ENCODE data around the gene LINS1.

DNA sequence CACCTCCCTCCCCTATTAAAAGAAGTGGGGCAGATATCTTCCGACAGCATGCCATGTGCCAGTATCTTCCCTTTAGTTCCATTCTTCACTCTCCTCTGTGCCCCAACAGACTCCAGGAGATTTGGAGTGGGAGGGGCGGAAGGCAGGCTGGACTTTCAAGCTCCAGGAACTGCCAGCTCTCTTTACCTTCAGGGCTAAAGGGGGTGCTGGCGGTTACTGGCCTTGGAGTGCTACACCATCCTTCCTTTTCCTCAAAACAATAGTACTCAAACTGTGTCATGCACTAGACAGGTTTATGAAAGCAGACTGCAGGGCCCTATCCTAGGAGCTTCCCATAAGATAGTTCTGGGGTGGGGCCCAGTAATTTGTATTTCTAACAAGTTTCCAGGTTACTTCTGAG lies 6.0 kb downstream of the LINS1 start:
- TF ChIP-seq, protein P1, sequence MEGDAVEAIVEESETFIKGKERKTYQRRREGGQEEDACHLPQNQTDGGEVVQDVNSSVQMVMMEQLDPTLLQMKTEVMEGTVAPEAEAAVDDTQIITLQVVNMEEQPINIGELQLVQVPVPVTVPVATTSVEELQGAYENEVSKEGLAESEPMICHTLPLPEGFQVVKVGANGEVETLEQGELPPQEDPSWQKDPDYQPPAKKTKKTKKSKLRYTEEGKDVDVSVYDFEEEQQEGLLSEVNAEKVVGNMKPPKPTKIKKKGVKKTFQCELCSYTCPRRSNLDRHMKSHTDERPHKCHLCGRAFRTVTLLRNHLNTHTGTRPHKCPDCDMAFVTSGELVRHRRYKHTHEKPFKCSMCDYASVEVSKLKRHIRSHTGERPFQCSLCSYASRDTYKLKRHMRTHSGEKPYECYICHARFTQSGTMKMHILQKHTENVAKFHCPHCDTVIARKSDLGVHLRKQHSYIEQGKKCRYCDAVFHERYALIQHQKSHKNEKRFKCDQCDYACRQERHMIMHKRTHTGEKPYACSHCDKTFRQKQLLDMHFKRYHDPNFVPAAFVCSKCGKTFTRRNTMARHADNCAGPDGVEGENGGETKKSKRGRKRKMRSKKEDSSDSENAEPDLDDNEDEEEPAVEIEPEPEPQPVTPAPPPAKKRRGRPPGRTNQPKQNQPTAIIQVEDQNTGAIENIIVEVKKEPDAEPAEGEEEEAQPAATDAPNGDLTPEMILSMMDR (IDR thresholded peaks at IDR 0.05): no peak
- no peak for TF ChIP-seq POLR2AphosphoS5 (IDR thresholded peaks at IDR 0.05; ENCODE audit: low read depth, low read length)
- TF ChIP-seq, protein P2, sequence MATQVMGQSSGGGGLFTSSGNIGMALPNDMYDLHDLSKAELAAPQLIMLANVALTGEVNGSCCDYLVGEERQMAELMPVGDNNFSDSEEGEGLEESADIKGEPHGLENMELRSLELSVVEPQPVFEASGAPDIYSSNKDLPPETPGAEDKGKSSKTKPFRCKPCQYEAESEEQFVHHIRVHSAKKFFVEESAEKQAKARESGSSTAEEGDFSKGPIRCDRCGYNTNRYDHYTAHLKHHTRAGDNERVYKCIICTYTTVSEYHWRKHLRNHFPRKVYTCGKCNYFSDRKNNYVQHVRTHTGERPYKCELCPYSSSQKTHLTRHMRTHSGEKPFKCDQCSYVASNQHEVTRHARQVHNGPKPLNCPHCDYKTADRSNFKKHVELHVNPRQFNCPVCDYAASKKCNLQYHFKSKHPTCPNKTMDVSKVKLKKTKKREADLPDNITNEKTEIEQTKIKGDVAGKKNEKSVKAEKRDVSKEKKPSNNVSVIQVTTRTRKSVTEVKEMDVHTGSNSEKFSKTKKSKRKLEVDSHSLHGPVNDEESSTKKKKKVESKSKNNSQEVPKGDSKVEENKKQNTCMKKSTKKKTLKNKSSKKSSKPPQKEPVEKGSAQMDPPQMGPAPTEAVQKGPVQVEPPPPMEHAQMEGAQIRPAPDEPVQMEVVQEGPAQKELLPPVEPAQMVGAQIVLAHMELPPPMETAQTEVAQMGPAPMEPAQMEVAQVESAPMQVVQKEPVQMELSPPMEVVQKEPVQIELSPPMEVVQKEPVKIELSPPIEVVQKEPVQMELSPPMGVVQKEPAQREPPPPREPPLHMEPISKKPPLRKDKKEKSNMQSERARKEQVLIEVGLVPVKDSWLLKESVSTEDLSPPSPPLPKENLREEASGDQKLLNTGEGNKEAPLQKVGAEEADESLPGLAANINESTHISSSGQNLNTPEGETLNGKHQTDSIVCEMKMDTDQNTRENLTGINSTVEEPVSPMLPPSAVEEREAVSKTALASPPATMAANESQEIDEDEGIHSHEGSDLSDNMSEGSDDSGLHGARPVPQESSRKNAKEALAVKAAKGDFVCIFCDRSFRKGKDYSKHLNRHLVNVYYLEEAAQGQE (IDR thresholded peaks at IDR 0.05; ENCODE audit: insufficient read depth in 1 of 2, low read depth in 2 of 2, low read length in 1 of 2): no peak
